Measurements from ENCODE around the gene NKX2-2.

- TF ChIP-seq CTCF (IDR thresholded peaks at IDR 0.05) (no peak), POLR2AphosphoS5 (IDR thresholded peaks at IDR 0.05) (no peak)
Measured at GRCh38 chr20:21513181-21513663, 642 bp downstream of the NKX2-2 start.
